SU-DHL-6 (cell line): Measurements from ENCODE around the gene TMEM131.

Experiments used
- EZH2phosphoT487 ChIP-seq: fragments of 200-600 bp; sonication (generic), shearing (Covaris generic); conservative IDR thresholded peaks from 2 replicates; pipeline ENCODE4 v1.6.1; 2018; ENCODE audit warnings: mild to moderate bottlenecking, antibody characterized with exemption, low read length, moderate library complexity, mixed read lengths
- TF ChIP-seq, protein P1 (sequence below): fragments of 200-600 bp; sonication (generic); IDR thresholded peaks from one replicate; pipeline ENCODE4 v1.5.1; 2017; ENCODE audit warnings: antibody characterized with exemption, mild to moderate bottlenecking, low read length, moderate library complexity; ENCODE audit not compliant: insufficient read depth, poor library complexity, severe bottlenecking

DNA sequence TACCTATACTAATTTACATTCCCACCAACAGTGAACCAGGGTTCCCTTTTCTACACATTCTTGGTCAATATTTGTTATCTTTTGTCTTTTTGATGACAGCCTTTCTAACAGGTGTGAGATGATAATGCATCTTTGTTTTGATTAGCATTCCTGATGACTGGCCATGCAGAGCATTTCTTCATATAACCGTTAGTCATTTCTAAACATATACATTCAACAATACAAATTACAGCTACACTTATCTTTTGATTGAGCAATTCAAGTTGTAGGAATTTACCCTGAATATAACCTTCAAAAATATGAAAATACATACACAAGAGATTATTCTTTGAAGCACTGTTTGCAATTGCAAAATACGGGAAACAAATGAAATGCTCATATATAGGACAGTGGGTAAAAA lies 94.9 kb downstream of the TMEM131 start:
- TF ChIP-seq, protein P1, sequence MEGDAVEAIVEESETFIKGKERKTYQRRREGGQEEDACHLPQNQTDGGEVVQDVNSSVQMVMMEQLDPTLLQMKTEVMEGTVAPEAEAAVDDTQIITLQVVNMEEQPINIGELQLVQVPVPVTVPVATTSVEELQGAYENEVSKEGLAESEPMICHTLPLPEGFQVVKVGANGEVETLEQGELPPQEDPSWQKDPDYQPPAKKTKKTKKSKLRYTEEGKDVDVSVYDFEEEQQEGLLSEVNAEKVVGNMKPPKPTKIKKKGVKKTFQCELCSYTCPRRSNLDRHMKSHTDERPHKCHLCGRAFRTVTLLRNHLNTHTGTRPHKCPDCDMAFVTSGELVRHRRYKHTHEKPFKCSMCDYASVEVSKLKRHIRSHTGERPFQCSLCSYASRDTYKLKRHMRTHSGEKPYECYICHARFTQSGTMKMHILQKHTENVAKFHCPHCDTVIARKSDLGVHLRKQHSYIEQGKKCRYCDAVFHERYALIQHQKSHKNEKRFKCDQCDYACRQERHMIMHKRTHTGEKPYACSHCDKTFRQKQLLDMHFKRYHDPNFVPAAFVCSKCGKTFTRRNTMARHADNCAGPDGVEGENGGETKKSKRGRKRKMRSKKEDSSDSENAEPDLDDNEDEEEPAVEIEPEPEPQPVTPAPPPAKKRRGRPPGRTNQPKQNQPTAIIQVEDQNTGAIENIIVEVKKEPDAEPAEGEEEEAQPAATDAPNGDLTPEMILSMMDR, result no peak
- no peak for TF ChIP-seq EZH2phosphoT487
